ENCODE data around the gene SSU72.
"Not testable (repeated sequence)": the region's sequence is repeated elsewhere in the genome, so short reads cannot be mapped to it uniquely, and the experiment has no call there.

SSU72 gene

DNA sequence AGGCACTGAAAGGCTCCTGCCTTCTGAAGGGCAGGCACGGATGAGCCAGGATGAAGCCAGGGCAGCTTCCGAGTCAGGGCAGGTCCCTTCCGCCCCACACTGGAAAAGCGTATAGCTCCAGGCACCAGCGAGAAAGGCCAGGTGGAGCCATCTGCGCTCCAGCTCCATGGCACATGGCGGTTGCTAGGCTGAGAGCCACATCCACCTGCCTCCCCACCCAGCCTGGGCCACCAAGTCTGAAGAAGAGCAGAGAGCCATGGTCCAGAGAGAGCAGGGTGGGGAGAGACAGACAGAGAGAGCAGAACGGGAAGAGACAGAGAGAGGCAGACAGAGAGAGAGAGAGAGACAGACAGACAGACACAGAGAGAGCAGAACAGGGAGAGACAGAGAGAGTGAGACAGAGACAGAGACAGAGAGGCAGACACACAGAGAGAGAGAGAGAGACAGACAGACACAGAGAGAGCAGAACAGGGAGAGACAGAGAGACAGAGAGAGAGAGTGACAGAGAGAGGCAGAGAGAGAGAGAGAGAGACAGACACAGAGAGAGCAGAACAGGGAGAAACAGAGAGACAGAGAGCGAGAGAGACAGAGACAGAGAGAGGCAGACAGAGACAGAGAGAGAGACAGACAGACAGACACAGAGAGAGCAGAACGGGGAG is 20.1 kb upstream of the SSU72 start:
- FAIRE-seq, result no peak

GRCh38 chr1:1593834-1594601 is 19.4 kb upstream of the SSU72 start:
- no peak for FAIRE-seq

GRCh38 chr1:1591452-1591851 is 16.8 kb upstream of the SSU72 start:
- no peak for FAIRE-seq

- FAIRE-seq, result no peak
Measured at GRCh38 chr1:1583347-1584010, 8.8 kb upstream of the SSU72 start.

- no peak for FAIRE-seq
Measured at GRCh38 chr1:1582585-1583346, 8.1 kb upstream of the SSU72 start.

DNA sequence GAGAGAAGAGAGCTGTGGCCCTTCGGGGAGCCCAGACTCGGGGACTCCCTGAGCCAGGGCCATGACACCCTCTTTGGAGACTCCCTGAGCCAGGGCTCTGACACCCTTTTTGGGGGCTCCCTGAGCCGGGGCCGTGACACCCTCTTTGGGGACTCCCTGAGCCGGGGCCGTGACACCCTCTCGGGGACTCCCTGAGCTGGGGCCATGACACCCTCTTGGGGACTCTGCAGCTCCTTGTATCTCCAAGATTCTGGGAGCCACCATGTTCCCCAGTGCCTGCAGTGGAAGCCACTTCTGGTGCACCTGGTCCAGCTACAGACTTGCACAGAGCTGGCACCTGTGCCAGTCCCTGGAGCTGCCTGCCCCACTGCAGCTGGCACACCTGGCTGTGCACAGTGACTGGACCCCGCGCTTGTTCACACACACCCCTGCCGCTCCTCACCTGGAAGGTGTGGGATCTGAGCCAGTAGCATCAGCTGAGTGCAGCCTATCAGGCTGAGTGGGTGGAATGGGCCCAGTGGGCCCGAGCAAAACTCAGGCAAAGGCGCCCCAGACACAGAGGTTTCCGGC is 3.8 kb upstream of the SSU72 start:
- no peak for FAIRE-seq

- FAIRE-seq, result no peak
Measured at GRCh38 chr1:1577367-1578011, 2.8 kb upstream of the SSU72 start.

GRCh38 chr1:1573843-1574720 is 581 bp downstream of the SSU72 start:
- no peak for FAIRE-seq

DNA sequence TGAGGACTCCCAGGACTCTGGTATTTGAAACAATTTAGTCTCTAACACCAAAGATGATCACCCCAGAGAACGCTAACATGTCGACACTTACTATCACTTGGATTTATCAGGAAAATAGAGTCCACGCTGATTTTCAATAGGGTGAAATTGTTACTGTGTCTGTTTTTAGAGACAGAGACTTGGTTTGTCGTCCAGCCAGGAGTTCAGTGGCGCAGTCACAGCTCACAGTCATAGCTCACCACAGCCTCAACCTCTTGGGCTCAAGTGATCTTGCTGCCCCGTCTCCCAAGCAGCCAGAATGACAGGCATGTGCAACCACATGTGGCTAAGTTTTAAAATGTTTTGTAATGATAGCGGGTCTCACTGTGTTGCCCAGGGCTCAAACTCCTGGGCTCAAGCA is 5.3 kb downstream of the SSU72 start:
- FAIRE-seq, result no peak

DNA sequence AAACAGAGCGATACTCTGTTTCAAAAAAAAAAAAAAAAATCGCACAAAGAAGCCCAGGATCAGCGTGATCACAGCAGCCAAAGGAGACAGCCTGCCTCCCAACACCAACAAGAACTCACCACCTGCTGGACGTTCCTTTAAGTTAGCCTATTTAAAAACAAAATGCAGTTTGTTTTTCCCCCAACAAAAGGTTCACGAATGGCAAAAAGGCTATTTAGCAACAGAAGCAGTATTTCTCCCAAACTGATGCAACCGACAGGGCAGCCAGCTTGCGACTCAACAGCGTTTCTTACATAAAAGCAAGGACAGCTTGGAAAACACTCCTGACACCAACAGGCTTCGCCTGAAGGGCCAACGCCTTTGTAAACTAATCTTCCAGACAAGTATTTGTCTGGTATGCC is 6.8 kb downstream of the SSU72 start:
- no peak for FAIRE-seq

DNA sequence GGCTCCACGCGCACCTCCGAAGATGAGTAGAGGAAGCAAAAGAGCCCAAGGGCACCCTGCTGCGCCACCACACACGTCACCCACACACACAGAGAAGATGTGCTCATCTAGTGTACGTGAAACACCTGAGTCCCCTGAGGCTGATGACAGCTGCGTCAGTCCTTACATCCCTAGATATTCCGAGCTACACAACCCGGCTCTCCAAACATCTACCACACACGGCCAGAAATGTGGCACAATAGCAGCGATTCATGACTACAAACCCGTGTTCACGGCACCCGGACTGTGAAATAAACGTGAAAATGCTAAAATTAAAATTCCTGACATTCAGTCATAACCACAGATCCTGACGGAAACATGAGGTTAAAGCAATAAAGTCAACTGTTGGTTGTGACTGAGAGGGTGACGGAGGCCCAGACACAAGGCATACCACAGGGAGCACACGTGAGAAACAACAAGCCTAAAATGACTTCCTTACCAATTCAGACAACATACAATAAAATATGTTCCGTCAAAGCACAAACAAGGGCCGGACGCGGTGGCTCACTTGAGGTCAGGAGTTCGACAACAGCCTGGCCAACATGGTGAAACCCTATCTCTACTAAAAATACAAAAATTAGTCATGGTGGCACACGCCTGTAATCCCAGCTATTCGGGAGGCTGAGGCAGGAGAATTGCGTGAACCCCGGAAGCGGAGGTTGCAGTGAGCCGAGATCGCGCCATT is 7.3 kb downstream of the SSU72 start:
- FAIRE-seq, result no peak

DNA sequence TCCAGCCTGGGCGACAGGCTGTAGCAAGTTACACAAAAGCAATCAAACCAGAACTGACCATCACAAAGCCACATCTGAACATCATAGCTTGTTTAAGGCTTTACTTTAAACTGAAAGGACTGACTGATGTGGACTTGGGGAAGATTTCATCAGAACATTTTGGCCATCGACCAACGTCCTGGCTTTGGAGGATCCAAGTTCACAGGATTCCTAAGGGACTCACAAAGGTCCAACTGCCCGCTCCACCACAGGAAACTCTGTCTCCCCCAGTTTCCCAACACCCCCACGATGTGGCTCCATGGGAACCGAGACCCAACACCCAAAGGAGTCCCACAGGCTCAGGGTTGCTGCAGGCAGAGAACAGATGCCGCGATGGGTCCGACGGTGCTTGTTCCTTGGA is 9.3 kb downstream of the SSU72 start:
- no peak for FAIRE-seq

DNA sequence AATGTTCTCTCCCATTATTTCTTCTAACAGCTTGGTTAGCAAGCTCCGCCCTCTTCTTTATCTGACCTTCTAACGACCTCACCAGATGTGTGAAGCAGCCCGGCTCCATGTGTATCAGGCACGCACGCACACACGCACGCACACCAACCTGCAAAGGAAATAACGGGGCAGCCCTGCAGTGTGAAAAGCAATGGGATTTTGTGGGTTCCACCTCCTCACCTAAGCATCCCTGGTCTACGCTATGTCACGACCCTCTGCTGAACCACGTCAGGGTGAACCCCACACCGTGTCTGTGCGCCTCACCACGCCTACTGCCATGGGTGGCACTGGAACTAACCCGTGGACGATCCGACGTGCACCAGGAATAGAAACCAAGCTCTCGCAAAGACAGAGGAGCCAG is 10.4 kb downstream of the SSU72 start:
- no peak for FAIRE-seq

GRCh38 chr1:1563688-1564087 is 11.0 kb downstream of the SSU72 start:
- FAIRE-seq, result no peak

- no peak for FAIRE-seq
Measured at GRCh38 chr1:1562556-1563195, 12.0 kb downstream of the SSU72 start.

- FAIRE-seq, result no peak
Measured at GRCh38 chr1:1561801-1562470, 12.7 kb downstream of the SSU72 start.

DNA sequence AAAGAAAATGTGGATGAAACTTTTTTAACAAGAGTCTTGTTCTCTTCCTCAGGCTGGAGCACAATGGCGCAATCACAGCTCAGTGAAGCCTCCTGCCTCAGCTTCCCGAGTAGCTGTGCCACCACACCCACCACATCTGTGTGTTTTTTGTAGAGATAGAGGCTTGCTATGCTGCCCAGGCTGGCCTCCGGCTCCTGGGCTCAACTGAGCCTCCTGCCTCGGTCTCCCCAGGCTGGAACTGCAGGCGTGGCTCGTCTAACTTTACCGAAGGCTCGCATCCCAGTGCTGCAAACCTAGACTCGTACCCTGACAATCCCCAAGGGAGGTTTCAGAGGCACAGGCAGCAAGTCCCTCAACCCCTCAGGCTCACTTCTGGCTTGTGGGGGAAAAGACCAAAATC is 14.5 kb downstream of the SSU72 start:
- FAIRE-seq, result no peak

DNA sequence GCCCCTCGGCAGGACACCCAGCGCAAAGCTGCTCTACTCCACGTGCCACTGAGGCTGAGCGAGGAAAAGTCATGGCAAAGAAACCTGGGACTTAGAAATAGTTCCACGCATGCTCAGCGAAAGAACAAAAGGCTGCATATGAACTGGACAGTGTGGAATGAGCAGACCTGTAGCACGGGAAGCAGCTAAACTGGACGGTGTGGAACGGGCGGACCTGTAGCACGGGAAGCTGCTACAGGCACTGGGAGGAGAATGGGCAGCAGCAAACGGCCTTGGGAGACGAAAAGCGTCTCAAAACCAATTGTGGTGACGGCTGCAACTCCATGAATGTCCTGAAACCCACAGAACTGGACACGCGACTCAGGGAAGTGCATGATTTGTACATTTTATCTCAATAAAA is 15.6 kb downstream of the SSU72 start:
- FAIRE-seq, result no peak

DNA sequence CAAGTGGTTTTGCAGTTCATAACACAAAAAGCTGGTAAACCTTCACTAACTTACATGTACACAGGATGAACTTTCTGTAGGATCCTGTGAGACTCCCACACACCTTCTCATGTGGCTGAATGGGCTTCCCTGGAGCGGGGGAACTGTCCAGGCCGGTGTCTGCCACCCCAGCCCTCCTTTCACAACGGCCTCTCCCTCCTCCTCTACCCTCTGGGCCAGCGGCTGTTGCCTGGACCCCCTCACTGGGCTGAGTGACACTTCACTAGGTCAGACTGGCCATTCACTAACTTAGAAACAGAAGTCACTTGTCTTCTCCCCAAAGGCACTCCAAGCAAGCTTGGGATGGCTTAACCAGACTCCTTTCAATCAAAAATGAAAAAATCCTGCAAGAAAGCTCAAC is 16.1 kb downstream of the SSU72 start:
- FAIRE-seq, result no peak

DNA sequence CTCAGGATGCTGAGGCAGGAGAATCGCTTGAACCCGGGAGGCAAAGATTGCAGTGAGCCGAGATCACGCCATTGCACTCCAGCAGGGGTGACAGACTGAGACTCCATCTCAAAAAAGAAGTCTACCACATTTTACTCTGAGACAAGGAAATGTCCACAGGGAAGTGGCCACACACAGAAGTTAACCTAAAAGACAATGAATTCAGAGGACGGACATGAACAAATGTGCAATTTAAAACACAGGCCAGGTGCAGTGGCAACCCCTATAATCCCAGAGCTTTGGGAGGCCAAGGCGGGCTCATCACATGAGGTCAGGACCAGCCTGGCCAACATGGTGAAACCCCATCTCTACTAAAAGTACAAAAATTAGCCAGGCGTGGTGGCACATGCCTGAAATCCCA is 17.0 kb downstream of the SSU72 start:
- not testable (repeated sequence) for FAIRE-seq
